Measurements from ENCODE around the gene CCR5AS.
"Not testable (repeated sequence)": the region's sequence is repeated elsewhere in the genome, so short reads cannot be mapped to it uniquely, and the experiment has no call there.

Gene CCR5AS

GRCh38 chr3:46393554-46394434, 13.1 kb downstream of the CCR5AS start:
- Histone ChIP-seq H3K9me3 (ENCODE audit: low read length) (no peaks in the 10 kb centered on the region), H3K27me3 (ENCODE audit: insufficient read depth, low read length) (no peaks in the 10 kb centered on the region), H3K4me1 (ENCODE audit: insufficient read depth, low read length) (no peaks in the 10 kb centered on the region), H3K4me3 (ENCODE audit: low read length) (no peak overlapping the region), H3K36me3 (ENCODE audit: insufficient read depth, low read length) (no peaks in the 10 kb centered on the region), H2AFZ (ENCODE audit: low read depth, low read length) (no peak overlapping the region)

GRCh38 chr3:46393011-46393410, 13.9 kb downstream of the CCR5AS start:
- Histone ChIP-seq H3K4me1 (ENCODE audit: insufficient read depth, low read length) (no peaks in the 10 kb centered on the region), H3K4me3 (ENCODE audit: low read length) (no peak overlapping the region), H3K27me3 (ENCODE audit: insufficient read depth, low read length) (no peaks in the 10 kb centered on the region), H3K9me3 (ENCODE audit: low read length) (no peaks in the 10 kb centered on the region), H2AFZ (ENCODE audit: low read depth, low read length) (no peak overlapping the region), H3K36me3 (ENCODE audit: insufficient read depth, low read length) (no peaks in the 10 kb centered on the region)

GRCh38 chr3:46391526-46391925, 15.3 kb downstream of the CCR5AS start:
- H2AFZ ChIP-seq (ENCODE audit: low read depth, low read length); H3K4me3 ChIP-seq (ENCODE audit: low read length); H3K9me3 ChIP-seq (ENCODE audit: low read length); H3K4me1 ChIP-seq (ENCODE audit: insufficient read depth, low read length); H3K36me3 ChIP-seq (ENCODE audit: insufficient read depth, low read length); H3K27me3 ChIP-seq (ENCODE audit: insufficient read depth, low read length): not testable (repeated sequence)

- Histone ChIP-seq H3K36me3 (ENCODE audit: insufficient read depth, low read length) (no peaks in the 10 kb centered on the region), H2AFZ (ENCODE audit: low read depth, low read length) (no peak overlapping the region), H3K4me1 (ENCODE audit: insufficient read depth, low read length) (no peaks in the 10 kb centered on the region), H3K9me3 (ENCODE audit: low read length) (no peaks in the 10 kb centered on the region), H3K4me3 (ENCODE audit: low read length) (no peak overlapping the region), H3K27me3 (ENCODE audit: insufficient read depth, low read length) (peaks cover 4% of the 10 kb centered on the region)
Measured at GRCh38 chr3:46389306-46389705, 17.6 kb downstream of the CCR5AS start.

- H2AFZ ChIP-seq (ENCODE audit: low read depth, low read length); H3K9me3 ChIP-seq (ENCODE audit: low read length); H3K4me3 ChIP-seq (ENCODE audit: low read length); H3K4me1 ChIP-seq (ENCODE audit: insufficient read depth, low read length); H3K27me3 ChIP-seq (ENCODE audit: insufficient read depth, low read length); H3K36me3 ChIP-seq (ENCODE audit: insufficient read depth, low read length): not testable (repeated sequence)
Measured at GRCh38 chr3:46388847-46389246, 18.0 kb downstream of the CCR5AS start.

- Histone ChIP-seq H2AFZ (ENCODE audit: low read depth, low read length) (no peak overlapping the region), H3K9me3 (ENCODE audit: low read length) (no peaks in the 10 kb centered on the region), H3K36me3 (ENCODE audit: insufficient read depth, low read length) (no peaks in the 10 kb centered on the region), H3K4me1 (ENCODE audit: insufficient read depth, low read length) (no peaks in the 10 kb centered on the region), H3K4me3 (ENCODE audit: low read length) (no peak overlapping the region), H3K27me3 (ENCODE audit: insufficient read depth, low read length) (peaks cover 4% of the 10 kb centered on the region)
Measured at GRCh38 chr3:46386205-46386604, 20.7 kb downstream of the CCR5AS start.

- Histone ChIP-seq H3K4me1 (ENCODE audit: insufficient read depth, low read length) (no peaks in the 10 kb centered on the region), H3K36me3 (ENCODE audit: insufficient read depth, low read length) (no peaks in the 10 kb centered on the region), H3K4me3 (ENCODE audit: low read length) (no peak overlapping the region), H3K27me3 (ENCODE audit: insufficient read depth, low read length) (peaks cover 4% of the 10 kb centered on the region), H2AFZ (ENCODE audit: low read depth, low read length) (no peak overlapping the region), H3K9me3 (ENCODE audit: low read length) (no peaks in the 10 kb centered on the region)
Measured at GRCh38 chr3:46383951-46384330, 22.9 kb downstream of the CCR5AS start.

GRCh38 chr3:46383211-46383950, 23.5 kb downstream of the CCR5AS start:
- Histone ChIP-seq H2AFZ (ENCODE audit: low read depth, low read length) (no peak overlapping the region), H3K36me3 (ENCODE audit: insufficient read depth, low read length) (no peaks in the 10 kb centered on the region), H3K27me3 (ENCODE audit: insufficient read depth, low read length) (peaks cover 4% of the 10 kb centered on the region), H3K4me1 (ENCODE audit: insufficient read depth, low read length) (no peaks in the 10 kb centered on the region), H3K9me3 (ENCODE audit: low read length) (no peaks in the 10 kb centered on the region), H3K4me3 (ENCODE audit: low read length) (no peak overlapping the region)

- Histone ChIP-seq H3K27me3 (ENCODE audit: insufficient read depth, low read length) (peaks cover 2% of the 10 kb centered on the region), H3K36me3 (ENCODE audit: insufficient read depth, low read length) (no peaks in the 10 kb centered on the region), H3K4me3 (ENCODE audit: low read length) (no peak overlapping the region), H3K9me3 (ENCODE audit: low read length) (no peaks in the 10 kb centered on the region), H3K4me1 (ENCODE audit: insufficient read depth, low read length) (no peaks in the 10 kb centered on the region), H2AFZ (ENCODE audit: low read depth, low read length) (no peak overlapping the region)
Measured at GRCh38 chr3:46381625-46382024, 25.2 kb downstream of the CCR5AS start.

- Histone ChIP-seq H3K9me3 (ENCODE audit: low read length) (no peaks in the 10 kb centered on the region), H3K4me1 (ENCODE audit: insufficient read depth, low read length) (no peaks in the 10 kb centered on the region), H3K36me3 (ENCODE audit: insufficient read depth, low read length) (no peaks in the 10 kb centered on the region), H3K27me3 (ENCODE audit: insufficient read depth, low read length) (peaks cover 2% of the 10 kb centered on the region), H2AFZ (ENCODE audit: low read depth, low read length) (no peak overlapping the region), H3K4me3 (ENCODE audit: low read length) (no peak overlapping the region)
Measured at GRCh38 chr3:46380471-46381221, 26.2 kb downstream of the CCR5AS start.

- peaks cover 3% of the 10 kb centered on the region for H3K27me3 ChIP-seq (ENCODE audit: insufficient read depth, low read length)
Measured at GRCh38 chr3:46378426-46378942, 28.4 kb downstream of the CCR5AS start.

GRCh38 chr3:46375814-46376213, 31.1 kb downstream of the CCR5AS start:
- Histone ChIP-seq H3K4me3 (ENCODE audit: low read length) (no peak overlapping the region), H2AFZ (ENCODE audit: low read depth, low read length) (no peak overlapping the region), H3K9me3 (ENCODE audit: low read length) (no peaks in the 10 kb centered on the region), H3K36me3 (ENCODE audit: insufficient read depth, low read length) (no peaks in the 10 kb centered on the region), H3K27me3 (ENCODE audit: insufficient read depth, low read length) (peaks cover 3% of the 10 kb centered on the region), H3K4me1 (ENCODE audit: insufficient read depth, low read length) (no peaks in the 10 kb centered on the region)

More at GRCh38 chr3:46378426-46378942, 28.4 kb downstream of the CCR5AS start:
- Histone ChIP-seq H3K9me3 (ENCODE audit: low read length) (no peaks in the 10 kb centered on the region), H3K36me3 (ENCODE audit: insufficient read depth, low read length) (no peaks in the 10 kb centered on the region), H3K4me3 (ENCODE audit: low read length) (no peak overlapping the region), H3K4me1 (ENCODE audit: insufficient read depth, low read length) (no peaks in the 10 kb centered on the region), H2AFZ (ENCODE audit: low read depth, low read length) (no peak overlapping the region)

- no peaks in the 10 kb centered on the region for H3K9me3 ChIP-seq (ENCODE audit: low read length)
Measured at GRCh38 chr3:46375218-46375617, 31.6 kb downstream of the CCR5AS start.

More at GRCh38 chr3:46375218-46375617, 31.6 kb downstream of the CCR5AS start:
- H3K4me3 ChIP-seq (ENCODE audit: low read length), result no peak overlapping the region
- H3K4me1 ChIP-seq (ENCODE audit: insufficient read depth, low read length), result no peaks in the 10 kb centered on the region
- no peaks in the 10 kb centered on the region for H3K36me3 ChIP-seq (ENCODE audit: insufficient read depth, low read length)
- H3K27me3 ChIP-seq (ENCODE audit: insufficient read depth, low read length), result peaks cover 3% of the 10 kb centered on the region
- no peak overlapping the region for H2AFZ ChIP-seq (ENCODE audit: low read depth, low read length)
